ENCODE data around the gene BEAN1. TPM values are rescaled to one million over a fixed set of nuclear protein-coding genes. Genes with fewer than 3 reads are reported as not detected.

BEAN1 gene
- total RNA-seq, 1 donor from 2014 or later, result 6.7 TPM

DNA sequence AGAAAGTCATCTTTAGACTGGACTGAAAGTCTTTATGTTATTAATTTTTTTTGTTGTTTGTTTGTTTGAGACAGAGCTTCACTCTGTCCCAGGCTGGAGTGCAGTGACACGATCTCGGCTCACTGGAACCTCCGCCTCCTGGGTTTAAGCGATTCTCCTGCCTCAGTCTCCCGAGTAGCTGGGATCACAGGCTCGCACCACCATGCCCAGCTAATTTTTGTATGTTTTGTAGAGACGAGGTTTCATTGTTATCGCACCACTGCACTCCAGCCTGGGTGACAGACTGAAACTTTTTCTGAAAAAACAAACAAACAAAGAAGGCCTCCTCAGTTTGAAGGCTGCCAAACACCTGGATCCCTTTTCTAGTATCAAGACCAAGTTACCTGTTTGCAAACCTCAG, 4.7 kb downstream of the BEAN1 start:
- TF ChIP-seq, protein P1, sequence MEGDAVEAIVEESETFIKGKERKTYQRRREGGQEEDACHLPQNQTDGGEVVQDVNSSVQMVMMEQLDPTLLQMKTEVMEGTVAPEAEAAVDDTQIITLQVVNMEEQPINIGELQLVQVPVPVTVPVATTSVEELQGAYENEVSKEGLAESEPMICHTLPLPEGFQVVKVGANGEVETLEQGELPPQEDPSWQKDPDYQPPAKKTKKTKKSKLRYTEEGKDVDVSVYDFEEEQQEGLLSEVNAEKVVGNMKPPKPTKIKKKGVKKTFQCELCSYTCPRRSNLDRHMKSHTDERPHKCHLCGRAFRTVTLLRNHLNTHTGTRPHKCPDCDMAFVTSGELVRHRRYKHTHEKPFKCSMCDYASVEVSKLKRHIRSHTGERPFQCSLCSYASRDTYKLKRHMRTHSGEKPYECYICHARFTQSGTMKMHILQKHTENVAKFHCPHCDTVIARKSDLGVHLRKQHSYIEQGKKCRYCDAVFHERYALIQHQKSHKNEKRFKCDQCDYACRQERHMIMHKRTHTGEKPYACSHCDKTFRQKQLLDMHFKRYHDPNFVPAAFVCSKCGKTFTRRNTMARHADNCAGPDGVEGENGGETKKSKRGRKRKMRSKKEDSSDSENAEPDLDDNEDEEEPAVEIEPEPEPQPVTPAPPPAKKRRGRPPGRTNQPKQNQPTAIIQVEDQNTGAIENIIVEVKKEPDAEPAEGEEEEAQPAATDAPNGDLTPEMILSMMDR (IDR thresholded peaks at IDR 0.05; ENCODE audit: insufficient read depth, low read length, poor library complexity, severe bottlenecking), result no peak
- H3K27me3 ChIP-seq (ENCODE audit: control insufficient read depth, insufficient read depth, low read length), result no peaks in the 10 kb centered on the region
- no peaks in the 10 kb centered on the region for H3K36me3 ChIP-seq (ENCODE audit: control insufficient read depth, insufficient read depth, low read length)
- DNase-seq (ENCODE audit: low read depth), result no peak
- H3K4me3 ChIP-seq (ENCODE audit: low read depth, low read length), result no peak overlapping the region

DNA sequence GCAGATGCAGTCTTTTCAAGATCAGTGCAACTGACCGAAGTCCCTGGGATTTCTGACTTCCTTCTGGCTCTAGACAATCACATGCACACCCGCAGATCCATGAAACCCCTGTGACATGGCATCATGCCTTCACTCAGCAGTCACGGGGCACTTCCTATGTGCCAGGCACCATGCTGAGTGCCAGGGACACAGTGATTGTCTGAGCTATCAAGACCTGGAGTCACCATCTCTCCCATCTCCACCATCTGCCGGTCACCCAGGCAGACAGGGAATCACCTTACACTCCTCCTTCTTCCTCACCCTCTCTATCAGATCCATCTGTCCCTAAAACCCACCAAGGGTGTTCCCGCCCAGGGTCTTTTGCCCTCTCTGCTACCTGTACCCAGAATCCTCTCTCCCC, 5.3 kb downstream of the BEAN1 start:
- Histone ChIP-seq H3K4me3 (ENCODE audit: low read depth, low read length) (no peak overlapping the region), H3K36me3 (ENCODE audit: control insufficient read depth, insufficient read depth, low read length) (no peaks in the 10 kb centered on the region), H3K27me3 (ENCODE audit: control insufficient read depth, insufficient read depth, low read length) (no peaks in the 10 kb centered on the region)
- DNase-seq (ENCODE audit: low read depth), result no peak
- TF ChIP-seq, protein P1 (IDR thresholded peaks at IDR 0.05; ENCODE audit: insufficient read depth, low read length, poor library complexity, severe bottlenecking), result no peak

DNA sequence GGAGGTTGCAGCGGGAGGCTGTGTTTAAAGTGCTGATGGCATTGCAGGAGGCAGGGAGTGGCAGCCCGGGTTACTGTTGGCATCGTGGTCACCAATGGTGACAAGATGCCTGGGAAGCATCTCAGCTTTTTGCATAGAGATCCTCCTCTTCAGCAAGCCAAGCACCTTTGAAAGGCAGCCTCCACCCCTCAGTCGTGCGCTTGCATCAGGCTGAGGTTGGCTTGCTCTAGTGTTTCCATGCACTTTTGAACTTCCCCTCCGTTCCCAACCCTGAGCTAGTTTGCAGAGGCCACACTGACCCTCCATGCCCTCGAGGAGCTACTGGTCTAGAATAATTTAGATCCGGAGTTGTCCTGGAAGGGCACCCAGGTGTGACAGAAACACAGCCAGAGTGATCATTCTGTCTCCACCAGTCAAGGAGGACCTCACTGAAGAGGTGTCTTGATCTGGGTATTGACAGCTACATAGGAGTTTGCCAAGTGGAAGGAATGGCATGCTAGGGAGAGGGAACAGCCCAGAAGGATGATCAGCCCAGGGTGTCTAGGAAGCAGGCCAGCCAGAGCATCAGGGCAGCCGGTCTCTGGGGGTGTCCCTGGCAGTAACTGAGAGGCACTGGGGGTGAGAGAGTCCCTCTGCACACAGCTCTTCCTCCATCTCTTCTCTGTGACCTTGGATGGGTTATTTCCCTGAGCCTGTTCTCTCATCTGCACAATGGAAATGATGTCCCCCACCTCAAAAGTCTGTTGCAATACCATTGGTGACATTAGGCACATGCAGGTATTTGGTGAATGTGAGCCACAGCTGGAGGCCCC, 7.7 kb downstream of the BEAN1 start:
- no peak overlapping the region for H3K4me3 ChIP-seq (ENCODE audit: low read depth, low read length)
- H3K36me3 ChIP-seq (ENCODE audit: control insufficient read depth, insufficient read depth, low read length), result no peaks in the 10 kb centered on the region
- no peak for DNase-seq (ENCODE audit: low read depth)
- no peaks in the 10 kb centered on the region for H3K27me3 ChIP-seq (ENCODE audit: control insufficient read depth, insufficient read depth, low read length)
- TF ChIP-seq, protein P1 (IDR thresholded peaks at IDR 0.05; ENCODE audit: insufficient read depth, low read length, poor library complexity, severe bottlenecking), result no peak

DNA sequence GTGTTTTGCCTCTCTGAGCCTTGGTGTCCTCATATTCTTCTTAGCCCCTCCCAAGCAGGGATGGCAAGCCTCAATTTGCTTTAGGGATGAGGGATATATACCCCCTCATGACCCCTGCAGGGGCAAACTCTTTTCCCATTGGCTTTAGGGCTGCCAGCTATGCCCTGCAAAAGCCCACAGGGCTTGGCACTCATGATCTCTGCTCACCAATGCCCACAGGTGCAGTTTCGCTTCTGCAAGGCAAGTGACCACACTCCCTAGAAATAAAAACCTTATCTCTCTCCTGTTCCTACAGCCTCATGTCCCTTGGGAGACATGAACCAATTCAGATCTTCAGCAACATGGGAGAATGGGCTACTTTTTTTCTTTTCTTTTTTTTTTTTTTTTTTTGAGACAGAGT, 8.8 kb downstream of the BEAN1 start:
- H3K36me3 ChIP-seq (ENCODE audit: control insufficient read depth, insufficient read depth, low read length), result no peaks in the 10 kb centered on the region
- no peak for DNase-seq (ENCODE audit: low read depth)
- TF ChIP-seq, protein P1 (IDR thresholded peaks at IDR 0.05; ENCODE audit: insufficient read depth, low read length, poor library complexity, severe bottlenecking), result no peak
- no peak overlapping the region for H3K4me3 ChIP-seq (ENCODE audit: low read depth, low read length)
- no peaks in the 10 kb centered on the region for H3K27me3 ChIP-seq (ENCODE audit: control insufficient read depth, insufficient read depth, low read length)

DNA sequence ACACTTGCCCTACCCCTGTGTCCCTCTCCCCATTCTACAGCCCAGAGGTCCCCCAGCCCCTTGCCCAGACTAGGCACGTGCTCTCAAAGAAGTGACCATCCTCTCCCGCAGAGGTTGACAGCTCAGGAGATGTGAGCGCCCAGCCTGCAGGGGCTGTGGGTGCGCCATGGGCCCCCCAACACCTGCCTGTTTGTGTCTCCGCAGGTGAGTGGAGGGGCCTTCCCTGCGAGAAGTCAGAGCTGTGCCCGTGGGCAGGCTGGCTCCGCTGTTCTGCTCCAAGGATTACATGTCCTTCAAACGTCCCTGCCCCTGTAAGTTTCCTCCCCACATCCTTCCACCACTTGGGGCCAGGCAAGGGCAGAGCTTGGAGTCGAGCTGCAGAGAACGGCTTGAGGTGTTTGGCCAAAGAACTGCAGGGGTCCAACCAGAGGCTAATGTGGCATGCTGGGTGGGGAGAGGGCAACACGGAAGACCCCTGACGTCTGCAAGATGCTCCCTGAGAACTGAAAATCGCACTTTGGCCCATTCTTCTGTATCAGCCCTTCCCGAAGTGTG, 10.4 kb downstream of the BEAN1 start:
- DNase-seq (ENCODE audit: low read depth), result no peak
- no peaks in the 10 kb centered on the region for H3K36me3 ChIP-seq (ENCODE audit: control insufficient read depth, insufficient read depth, low read length)
- TF ChIP-seq, protein P1 (IDR thresholded peaks at IDR 0.05; ENCODE audit: insufficient read depth, low read length, poor library complexity, severe bottlenecking), result no peak
- no peak overlapping the region for H3K4me3 ChIP-seq (ENCODE audit: low read depth, low read length)
- no peaks in the 10 kb centered on the region for H3K27me3 ChIP-seq (ENCODE audit: control insufficient read depth, insufficient read depth, low read length)
